GM13976 (cell line): Measurements from ENCODE around the gene ADGRL1.
"Not testable (repeated sequence)": the region's sequence is repeated elsewhere in the genome, so short reads cannot be mapped to it uniquely, and the experiment has no call there.

Experiments
- DNase-seq: peaks from one replicate; pipeline ENCODE4 v3.0.0; 2012; ENCODE audit warnings: low spot score
- in situ Hi-C: fragments of 300-500 bp; cut with MboI; formaldehyde crosslinking; loops from one replicate; pipeline ENCODE4 v1.12.0; 2022; ENCODE audit warnings: low sequenced_read_pairs, mixed read lengths, inconsistent platforms; ENCODE audit not compliant: unreplicated experiment
- TF ChIP-seq, protein P1 (sequence below): IDR thresholded peaks from 2 replicates; pipeline ENCODE4 v1.5.1; 2012; ENCODE audit warnings: borderline replicate concordance, mild to moderate bottlenecking; ENCODE audit not compliant: insufficient read depth; ENCODE audit errors: extremely low read depth, missing control alignments, control extremely low read depth

Gene ADGRL1

DNA sequence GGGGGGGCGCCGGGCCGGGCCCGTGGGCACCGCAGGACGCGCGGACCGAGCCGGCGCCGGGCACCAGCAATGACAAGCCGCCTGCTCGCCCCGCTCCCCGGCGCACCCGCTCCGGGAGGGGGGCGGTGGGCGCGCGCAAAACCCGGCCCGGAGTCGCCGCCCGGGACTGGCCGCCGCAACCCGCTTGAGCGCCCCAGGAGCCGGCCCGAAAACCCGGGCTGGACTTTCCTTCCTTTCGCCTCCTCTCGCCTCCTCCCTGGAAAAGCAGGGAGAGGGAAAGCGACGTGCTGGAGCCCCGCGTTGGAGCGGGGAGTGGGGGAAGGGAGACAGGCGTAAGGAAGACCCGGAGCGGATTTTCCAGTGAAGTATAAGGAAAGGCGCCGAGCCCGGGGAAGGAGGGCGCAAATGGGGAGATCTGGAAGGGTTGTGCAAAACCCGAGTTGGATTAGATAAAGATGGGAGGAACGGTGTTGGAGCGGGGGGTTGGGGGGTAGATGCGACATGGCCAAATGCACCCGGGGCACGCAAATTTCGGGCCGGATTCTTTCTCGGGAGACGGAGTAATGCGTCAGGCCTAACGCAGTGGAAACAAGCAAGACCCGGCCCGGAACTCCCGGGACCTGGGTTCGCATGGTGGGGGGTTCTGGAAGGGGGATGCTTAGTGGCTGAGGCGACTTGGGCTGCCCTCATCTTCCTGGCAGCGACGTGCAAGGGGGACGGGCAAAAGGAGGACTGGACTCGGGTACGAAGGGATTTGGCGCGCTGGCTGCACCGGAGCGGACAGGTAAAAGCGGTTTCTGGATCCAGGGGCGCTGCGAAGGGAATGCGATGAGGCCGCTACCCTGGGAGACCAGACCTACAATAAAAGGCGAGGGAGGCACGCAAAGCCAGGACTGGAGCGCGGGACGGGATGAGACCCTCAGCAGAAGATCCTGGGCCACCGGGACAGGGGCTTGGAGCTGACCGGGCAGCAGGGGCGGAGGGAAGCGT lies 1.1 kb upstream of the ADGRL1 start:
- in situ Hi-C loops = not testable (repeated sequence)

DNA sequence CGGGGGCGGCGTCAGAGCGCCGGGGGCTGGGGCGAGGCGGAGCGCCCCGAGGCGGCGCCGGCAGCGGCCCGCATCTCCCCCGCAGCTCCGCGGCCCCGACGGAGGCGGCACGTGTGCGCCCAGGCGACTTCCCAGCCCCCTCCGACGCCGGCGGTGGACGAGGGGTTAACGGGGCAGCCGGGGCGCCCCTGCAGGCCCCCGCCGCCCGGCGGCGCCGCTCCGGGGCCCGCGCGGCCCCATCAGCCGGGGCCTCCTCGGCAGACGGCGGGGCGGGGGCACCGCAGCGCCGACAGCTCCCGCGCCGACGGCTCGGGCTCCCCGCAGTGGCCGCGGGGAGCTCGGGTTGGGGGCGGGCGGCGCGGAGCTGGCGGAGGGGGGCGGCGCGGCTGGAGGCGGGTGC lies 339 bp upstream of the ADGRL1 start:
- DNase-seq, in situ Hi-C loops: not testable (repeated sequence)

More for the DNA sequence above, 1.1 kb upstream of the ADGRL1 start:
- peak; percentile 74 for DNase-seq

DNA sequence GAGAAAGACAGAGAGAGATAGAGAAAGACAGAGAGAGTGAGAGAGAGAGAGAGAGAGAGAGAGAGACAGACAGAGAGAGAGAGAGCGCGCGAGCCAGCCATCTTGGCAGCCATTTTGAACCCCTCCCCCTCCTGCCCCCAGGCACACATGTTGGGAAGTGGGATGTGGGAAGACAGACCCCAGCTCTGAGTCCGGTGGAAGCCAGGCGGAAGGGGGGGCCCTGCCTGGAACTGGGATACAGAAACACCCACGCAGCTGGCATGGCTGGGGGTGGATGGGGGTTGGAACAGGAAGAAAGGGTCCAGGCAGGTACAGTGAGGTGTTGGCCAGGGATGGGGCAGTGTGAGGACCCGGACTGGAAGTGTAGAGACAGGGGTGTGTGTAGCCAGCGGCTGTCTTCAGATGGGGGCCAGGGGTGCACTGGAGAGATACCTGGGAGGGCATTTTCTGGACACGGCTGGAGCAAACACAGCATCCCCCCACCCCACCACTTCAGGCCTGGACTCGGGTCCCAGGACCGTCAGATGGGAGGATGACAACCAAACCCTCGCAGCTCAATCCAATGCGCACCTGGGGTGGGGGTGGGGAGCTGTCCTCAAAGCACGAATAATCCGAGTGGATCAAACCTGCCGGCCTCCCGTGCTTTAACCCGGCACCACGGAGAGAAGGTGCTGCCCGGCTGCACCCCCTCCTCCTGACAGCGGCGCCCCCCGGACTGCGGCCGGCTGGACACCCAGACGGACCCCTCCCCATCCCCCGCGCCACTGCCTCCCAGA lies 1.1 kb downstream of the ADGRL1 start:
- DNase-seq, in situ Hi-C loops: not testable (repeated sequence)

DNA sequence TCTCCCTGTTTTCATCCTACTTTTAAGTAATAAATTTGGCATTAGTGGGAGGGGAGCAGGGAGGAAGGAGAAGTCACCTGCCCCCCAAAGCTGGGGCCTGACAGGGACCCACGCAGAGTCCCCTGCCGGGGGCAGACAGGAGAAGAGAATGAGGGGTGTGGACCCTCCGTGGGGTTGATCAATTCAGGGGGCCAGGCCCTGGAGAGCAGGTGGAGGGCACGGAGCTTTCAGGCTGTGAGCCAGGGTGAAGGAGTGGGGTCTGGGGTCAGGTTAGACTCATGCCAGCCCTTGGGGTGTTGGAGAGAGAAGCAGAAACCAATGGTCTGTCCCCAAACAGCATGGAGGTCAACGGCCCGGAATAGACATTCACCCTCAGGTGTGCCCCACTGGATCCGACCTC lies 1.8 kb downstream of the ADGRL1 start:
- DNase-seq, in situ Hi-C loops: not testable (repeated sequence)

DNA sequence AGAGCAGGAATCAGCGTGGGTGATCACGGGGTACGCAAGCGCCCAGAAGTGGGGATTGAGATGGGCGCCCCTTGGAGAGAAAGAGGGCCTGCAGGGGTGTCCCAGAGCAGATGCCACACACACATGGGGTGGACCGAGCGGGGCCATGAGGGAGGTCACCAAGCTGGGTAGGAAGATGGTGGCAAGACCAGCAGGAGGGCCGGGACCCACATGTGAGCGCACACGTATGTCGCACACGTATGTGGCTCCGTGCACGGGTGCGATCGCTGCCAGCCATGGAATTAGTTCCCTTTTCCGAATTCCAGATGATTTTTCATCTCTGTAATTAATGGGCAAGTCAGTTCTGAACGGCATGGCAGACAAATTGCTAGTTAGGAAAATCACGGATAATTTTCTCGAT lies 2.2 kb downstream of the ADGRL1 start:
- DNase-seq, in situ Hi-C loops: not testable (repeated sequence)

DNA sequence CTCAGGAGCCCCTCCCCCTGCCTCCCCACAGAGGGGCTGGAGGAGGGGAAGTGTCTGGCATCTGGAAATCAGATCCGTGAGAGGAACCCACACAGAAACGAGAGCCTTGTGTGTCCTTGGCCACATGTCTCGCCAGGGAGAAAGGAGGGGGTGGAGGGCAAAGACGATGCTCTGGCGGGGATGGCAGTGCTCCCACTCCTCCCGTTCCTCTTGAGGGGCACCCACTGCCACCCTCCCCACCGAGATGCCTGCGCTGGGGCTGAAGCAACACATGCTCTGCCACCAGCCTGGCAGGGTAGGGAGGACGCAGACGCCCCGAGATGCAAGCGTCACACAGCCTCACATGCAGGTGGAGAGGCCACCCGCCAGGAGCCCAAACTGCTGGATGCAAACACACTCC lies 2.8 kb downstream of the ADGRL1 start:
- TF ChIP-seq, protein P1, sequence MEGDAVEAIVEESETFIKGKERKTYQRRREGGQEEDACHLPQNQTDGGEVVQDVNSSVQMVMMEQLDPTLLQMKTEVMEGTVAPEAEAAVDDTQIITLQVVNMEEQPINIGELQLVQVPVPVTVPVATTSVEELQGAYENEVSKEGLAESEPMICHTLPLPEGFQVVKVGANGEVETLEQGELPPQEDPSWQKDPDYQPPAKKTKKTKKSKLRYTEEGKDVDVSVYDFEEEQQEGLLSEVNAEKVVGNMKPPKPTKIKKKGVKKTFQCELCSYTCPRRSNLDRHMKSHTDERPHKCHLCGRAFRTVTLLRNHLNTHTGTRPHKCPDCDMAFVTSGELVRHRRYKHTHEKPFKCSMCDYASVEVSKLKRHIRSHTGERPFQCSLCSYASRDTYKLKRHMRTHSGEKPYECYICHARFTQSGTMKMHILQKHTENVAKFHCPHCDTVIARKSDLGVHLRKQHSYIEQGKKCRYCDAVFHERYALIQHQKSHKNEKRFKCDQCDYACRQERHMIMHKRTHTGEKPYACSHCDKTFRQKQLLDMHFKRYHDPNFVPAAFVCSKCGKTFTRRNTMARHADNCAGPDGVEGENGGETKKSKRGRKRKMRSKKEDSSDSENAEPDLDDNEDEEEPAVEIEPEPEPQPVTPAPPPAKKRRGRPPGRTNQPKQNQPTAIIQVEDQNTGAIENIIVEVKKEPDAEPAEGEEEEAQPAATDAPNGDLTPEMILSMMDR = no peak
- no peak for DNase-seq
- in situ Hi-C loops = no loop called here

DNA sequence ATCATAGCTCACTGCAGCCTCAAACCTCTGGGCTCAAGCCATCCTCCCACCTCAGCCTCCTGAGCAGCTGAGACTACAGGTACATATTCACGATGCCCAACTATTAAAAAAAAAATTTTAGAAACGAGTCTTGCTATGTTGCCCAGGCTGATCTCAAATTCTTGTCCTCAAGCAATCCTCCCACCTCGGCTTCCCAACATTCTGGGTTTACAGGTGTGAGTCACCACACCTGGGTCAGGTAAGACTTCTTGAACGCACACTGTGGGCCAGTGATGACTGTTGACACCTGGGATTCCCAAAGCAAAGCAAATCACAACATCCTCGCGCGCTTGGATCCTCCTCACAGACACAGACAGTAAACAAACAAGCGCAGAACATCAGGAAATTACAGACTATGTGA lies 4.5 kb downstream of the ADGRL1 start:
- DNase-seq, in situ Hi-C loops: not testable (repeated sequence)

DNA sequence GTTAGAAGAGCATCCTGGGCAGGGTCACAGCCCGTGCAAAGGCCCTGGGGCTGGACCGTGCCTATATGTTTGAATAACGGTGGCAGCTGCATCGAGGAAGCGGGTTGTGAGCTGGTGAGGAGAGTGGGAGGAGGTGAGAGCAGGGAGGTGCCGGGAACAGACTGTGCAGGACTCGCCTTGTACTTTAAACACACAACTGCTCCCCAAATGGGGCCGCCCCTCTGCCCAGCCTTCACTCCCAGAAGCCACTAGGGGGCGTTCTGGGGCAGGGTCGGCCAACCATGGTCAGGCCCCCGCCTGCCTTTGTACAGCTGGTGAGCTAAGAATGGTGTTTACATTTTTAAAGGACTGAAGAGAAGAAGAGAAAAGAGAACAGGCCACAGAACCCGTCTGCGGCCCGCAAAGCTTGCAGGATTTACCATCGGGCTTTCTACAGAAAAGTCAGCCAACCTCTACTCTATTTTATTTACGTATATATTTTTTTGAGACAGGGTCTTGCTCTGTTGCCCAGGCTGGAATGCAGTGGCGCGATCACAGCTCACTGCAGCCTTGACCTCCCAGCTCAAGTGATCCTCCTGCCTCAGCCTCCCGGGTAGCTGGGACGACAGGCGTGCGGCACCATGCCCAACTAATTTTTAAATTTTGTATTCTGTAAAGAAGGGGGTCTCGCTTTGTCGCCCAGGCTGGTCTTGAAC lies 5.7 kb downstream of the ADGRL1 start:
- TF ChIP-seq, protein P1 = peak; percentile 46
- in situ Hi-C loops = not testable (repeated sequence)
- peak; percentile 68 for DNase-seq

DNA sequence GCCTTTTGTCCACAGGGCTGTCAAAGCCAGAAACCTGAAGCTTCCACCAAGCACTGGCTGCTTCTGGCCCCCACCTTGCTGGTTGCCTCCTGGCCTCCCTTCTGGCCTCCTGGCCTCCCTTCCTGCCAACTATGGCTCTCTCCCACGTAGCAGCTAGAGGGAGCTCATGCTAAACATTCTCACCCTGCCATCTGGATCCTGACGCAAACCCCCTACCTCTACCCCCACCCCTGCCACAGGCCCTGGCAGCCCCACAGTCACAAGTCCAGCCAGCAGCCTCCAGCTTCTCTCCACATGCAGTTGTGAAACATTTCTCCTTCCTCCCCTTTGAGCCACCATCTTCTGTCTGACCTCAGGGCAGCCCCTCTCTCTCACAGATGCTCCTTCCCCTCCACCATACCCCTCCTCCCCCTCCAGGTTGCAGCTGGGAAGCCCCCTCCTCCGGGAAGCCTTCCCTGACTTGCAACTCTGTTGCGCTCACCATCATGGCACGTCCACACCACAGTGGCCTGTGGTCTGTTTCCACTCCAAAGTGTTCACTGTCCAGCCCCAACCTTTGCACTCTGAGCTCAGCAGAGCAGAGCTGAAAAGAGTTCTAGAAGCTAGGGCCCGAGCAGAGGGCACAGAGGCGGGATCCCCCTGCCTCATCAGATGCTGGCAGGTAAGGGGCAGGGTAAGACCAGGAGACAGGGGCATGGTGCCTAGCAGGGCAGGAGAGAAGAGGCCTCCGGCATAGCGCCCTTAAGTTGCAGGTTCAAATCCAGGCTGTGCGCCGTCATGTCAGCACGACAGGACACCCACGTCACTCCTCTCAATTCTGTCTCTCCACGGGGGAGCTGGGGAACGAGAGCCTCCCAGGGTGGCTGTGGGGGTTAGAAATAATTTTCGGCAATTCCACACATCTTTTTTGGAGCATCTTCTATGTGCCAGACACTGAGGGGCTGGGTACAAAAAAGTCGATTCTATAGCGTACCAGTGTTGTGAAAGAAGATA lies 7.3 kb downstream of the ADGRL1 start:
- DNase-seq = no peak

More for the DNA sequence above, 7.3 kb downstream of the ADGRL1 start:
- in situ Hi-C loops = loop anchor here (10.0 to 25.0 kb wide), 2 partner anchors 146 to 289 kb away; partner anchors contain the start of genes GIPC1 and PTGER1
- TF ChIP-seq, protein P1 = no peak
